OCI-LY3 (cell line): ENCODE data around the gene RUNX2.

Experiments used
- CTCF ChIP-seq: fragments of 200-600, 300-600 bp; sonication (generic); IDR thresholded peaks from 2 replicates; pipeline ENCODE4 v1.5.1; 2014; ENCODE audit warnings: antibody characterized with exemption, low read length, low read depth
- EZH2phosphoT487 ChIP-seq: fragments of 200-600 bp; shearing (Covaris generic); IDR thresholded peaks from 2 replicates; pipeline ENCODE4 v1.6.1; 2018; ENCODE audit warnings: antibody characterized with exemption, mixed run types, low read depth

GRCh38 chr6:45447716-45448115, 119.6 kb downstream of the RUNX2 start:
- TF ChIP-seq CTCF (no peak), EZH2phosphoT487 (no peak)
